Left lung (tissue), 10 donors: ENCODE measurements around the gene RASL10A. TPM values are rescaled to one million over a fixed set of nuclear protein-coding genes. Genes with fewer than 3 reads are reported as not detected.

ENCODE experiments used
- ATAC-seq: fragments of 200-7000 bp; cut with Tn5 transposase; one replicate; pipeline ENCODE4 v1.9.1; 2020; ENCODE audit warnings: moderate library complexity
- DNase-seq, 4 donors: peaks; one replicate each; pipeline ENCODE4 v3.0.0-alpha.2; 2013 to 2020
- H3K27ac ChIP-seq, 2 donors: fragments of 200-600 bp; sonication (generic) in 1 of 2; one replicate each; pipeline versions ENCODE4 v1.5.0 to v1.8.0; 2020 to 2021
- H3K27me3 ChIP-seq, 2 donors: fragments of 200-600 bp; sonication (generic) in 1 of 2; one replicate each; pipeline versions ENCODE4 v1.5.0 to v1.8.0; 2020 to 2021
- H3K36me3 ChIP-seq, 2 donors: fragments of 200-600 bp; sonication (generic) in 1 of 2; one replicate each; pipeline versions ENCODE4 v1.5.0 to v1.8.0; 2020 to 2021
- H3K4me1 ChIP-seq, 2 donors: fragments of 200-600 bp; one replicate each; pipeline ENCODE4 v1.8.0; 2021
- H3K4me3 ChIP-seq, 2 donors: fragments of 200-600 bp; sonication (generic) in 1 of 2; one replicate each; pipeline versions ENCODE4 v1.5.0 to v1.8.0; 2020 to 2021; ENCODE audit warnings: mild to moderate bottlenecking in 1 of 2
- H3K9me3 ChIP-seq, 2 donors: fragments of 200-600 bp; sonication (generic) in 1 of 2; one replicate each; pipeline versions ENCODE4 v1.5.0 to v1.8.0; 2020 to 2021
- CTCF ChIP-seq, 2 donors: fragments of 200-600 bp; sonication (generic) in 1 of 2; IDR thresholded peaks; one replicate each; pipeline versions ENCODE4 v1.5.0 to v1.8.0; 2021; ENCODE audit warnings: antibody characterized with exemption in 2 of 2
- intact Hi-C, 2 donors: fragments of 100-400 bp; cut with DNase I; formaldehyde crosslinking; loops; one replicate each; pipeline versions ENCODE4 v1.11.2 to v1.14.2; 2022
- polyA plus RNA-seq, 6 donors: library from polyadenylated mRNA; unstranded; fragments of 120-200 nt; gene quantifications; one replicate each; pipeline ENCODE4 v1.2.1, GENCODE V29; 2013; ENCODE audit not compliant: insufficient read length in 6 of 6
- total RNA-seq, 2 donors: library from RNA; stranded (reverse); fragmentation: NEBNext Ultra II Directional; extraction: Animal tissue kit (Norgen Biotek cat#: 25700); gene quantifications; one replicate each; pipeline ENCODE4 v1.2.1, GENCODE V29; 2021
- donor health status: DM: no; HTN: yes; CAD: no.
- donor health status: DM: no; HTN: no; CAD: no.

Gene RASL10A
- total and polyA plus RNA-seq, 8 donors: 0.21 to 1.8 (median 0.52) TPM; not detected in 1

GRCh38 chr22:29327089-29327764, 11.7 kb upstream of the RASL10A start:
- no peak overlapping the region for H3K4me3 ChIP-seq

DNA sequence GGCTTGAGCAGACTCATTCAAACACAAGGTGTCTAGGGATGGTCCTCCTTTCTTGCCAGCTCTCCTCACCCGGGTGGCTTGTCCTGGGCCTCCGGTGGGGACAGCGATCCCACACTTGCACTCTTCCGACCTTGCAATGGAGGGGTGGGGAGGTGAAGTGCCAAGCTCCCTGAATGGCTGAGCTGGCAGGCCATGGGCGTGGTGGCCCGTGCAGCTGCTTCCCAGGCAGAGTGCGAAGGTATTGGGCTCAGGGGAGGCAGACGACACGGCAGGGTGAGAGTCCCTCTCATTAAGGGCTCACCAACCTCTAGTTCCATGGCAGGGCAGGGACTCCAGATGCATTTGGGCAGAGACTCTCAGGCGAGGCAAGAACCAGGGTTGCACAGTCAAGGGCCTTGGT, 11.0 kb upstream of the RASL10A start:
- Histone ChIP-seq H3K27me3 (no peaks in the 10 kb centered on the region), H3K27ac (no peak overlapping the region), H3K9me3 (no peaks in the 10 kb centered on the region), H3K36me3 (peaks cover 0 to 54% of the 10 kb centered on the region in 2 donors), H3K4me1 (no peaks in the 10 kb centered on the region), H3K4me3 (no peak overlapping the region)
- ATAC-seq: no peak
- no peak for TF ChIP-seq CTCF (IDR thresholded peaks at IDR 0.05)
- peak in 1 of 4 donors; percentile 53 for DNase-seq
- intact Hi-C loops: no loop called here

More at GRCh38 chr22:29327089-29327764, 11.7 kb upstream of the RASL10A start:
- Histone ChIP-seq H3K27ac (no peak overlapping the region), H3K9me3 (no peaks in the 10 kb centered on the region), H3K4me1 (no peaks in the 10 kb centered on the region), H3K27me3 (no peaks in the 10 kb centered on the region), H3K36me3 (peaks cover 0 to 62% of the 10 kb centered on the region in 2 donors)
- TF ChIP-seq CTCF (IDR thresholded peaks at IDR 0.05): no peak
- DNase-seq (peak in 1 of 4 donors; percentile 60), ATAC-seq (no peak)
- intact Hi-C loops: no loop called here

DNA sequence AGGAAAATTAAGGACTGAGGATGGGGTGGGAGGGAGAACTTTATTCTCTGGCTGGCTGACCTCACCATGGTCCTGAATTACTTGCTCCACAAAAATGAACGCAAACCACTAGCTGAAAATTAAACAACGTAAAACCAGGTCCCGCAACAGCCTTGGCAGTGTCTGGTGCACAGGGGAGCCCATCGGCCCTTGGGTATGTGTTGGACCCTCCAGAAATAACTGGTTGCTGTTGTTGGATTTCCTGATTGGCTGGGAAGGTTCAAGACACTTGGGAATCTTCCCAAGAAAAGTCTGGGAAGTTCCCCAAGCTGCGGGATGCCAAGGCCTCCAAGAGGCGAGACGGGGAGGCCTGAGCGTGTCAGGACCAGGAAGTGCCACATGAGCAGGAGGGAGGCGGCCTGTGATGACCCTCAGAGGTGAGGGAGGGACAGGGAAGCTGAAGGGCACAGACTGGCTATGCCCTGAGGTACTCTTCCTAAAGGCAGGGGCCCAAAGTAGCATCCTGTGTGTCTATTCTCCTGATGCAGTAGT, 10.4 kb upstream of the RASL10A start:
- DNase-seq: peak in 1 of 4 donors; percentile 48

DNA sequence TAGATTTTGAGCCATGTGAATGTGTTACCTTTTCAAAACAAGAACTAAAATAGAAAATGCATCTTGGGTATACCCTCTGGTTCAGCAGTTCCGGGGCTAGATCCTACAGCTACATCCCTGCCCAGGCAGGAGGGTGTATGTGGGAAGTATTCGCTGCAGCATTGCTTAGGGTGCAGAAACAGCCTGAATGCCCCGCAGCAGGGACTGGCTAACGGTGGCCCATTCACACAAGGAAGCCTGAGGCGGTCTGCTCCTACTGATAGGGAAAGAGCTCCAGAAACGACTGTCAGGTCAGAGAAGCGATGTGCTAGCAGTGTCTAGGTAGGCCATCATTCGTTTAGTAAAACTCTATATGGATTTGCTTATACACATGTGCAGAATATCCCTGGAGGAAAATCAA, 9.9 kb upstream of the RASL10A start:
- DNase-seq: peak in 1 of 4 donors; percentile 5
- no peaks in the 10 kb centered on the region for H3K27me3 ChIP-seq
- ATAC-seq: no peak
- no peak overlapping the region for H3K4me3 ChIP-seq
- peaks cover 0 to 43% of the 10 kb centered on the region in 2 donors for H3K36me3 ChIP-seq
- intact Hi-C loops: no loop called here
- TF ChIP-seq CTCF (IDR thresholded peaks at IDR 0.05): no peak
- no peak overlapping the region for H3K27ac ChIP-seq
- no peaks in the 10 kb centered on the region for H3K4me1 ChIP-seq
- H3K9me3 ChIP-seq: no peaks in the 10 kb centered on the region

More for the DNA sequence above, 10.4 kb upstream of the RASL10A start:
- Histone ChIP-seq H3K27ac (no peak overlapping the region), H3K27me3 (no peaks in the 10 kb centered on the region), H3K9me3 (no peaks in the 10 kb centered on the region), H3K36me3 (peaks cover 0 to 48% of the 10 kb centered on the region in 2 donors), H3K4me3 (no peak overlapping the region), H3K4me1 (no peaks in the 10 kb centered on the region)
- ATAC-seq: no peak
- intact Hi-C loops: no loop called here
- TF ChIP-seq CTCF (IDR thresholded peaks at IDR 0.05): no peak

- no peaks in the 10 kb centered on the region for H3K4me1 ChIP-seq
- no peak for TF ChIP-seq CTCF (IDR thresholded peaks at IDR 0.05)
- no peak overlapping the region for H3K27ac ChIP-seq
- no peaks in the 10 kb centered on the region for H3K27me3 ChIP-seq
- H3K4me3 ChIP-seq: no peak overlapping the region
- peaks cover 0 to 26% of the 10 kb centered on the region in 2 donors for H3K36me3 ChIP-seq
- DNase-seq (no peak), ATAC-seq (no peak)
- intact Hi-C loops: no loop called here
- H3K9me3 ChIP-seq: no peaks in the 10 kb centered on the region
Measured at GRCh38 chr22:29323641-29324040, 8.1 kb upstream of the RASL10A start.
